Uterus (tissue), 2 donors: ENCODE measurements around the gene CCNO.

Experiments used
- CTCF ChIP-seq, 4 experiments: fragments of 200-600 bp in 2 of 4; fragments of 450-650 bp in 2 of 4; sonication (generic) in 2 of 4; IDR thresholded peaks; one replicate each; pipeline ENCODE4 v1.5.1; 2016 to 2019; ENCODE audit warnings: antibody characterized with exemption in 4 of 4, mild to moderate bottlenecking in 2 of 4, moderate library complexity in 1 of 4
- POLR2A ChIP-seq, 2 donors: fragments of 450-650 bp; IDR thresholded peaks; one replicate each; pipeline ENCODE4 v1.6.1; 2016; ENCODE audit warnings: antibody characterized with exemption in 2 of 2, mild to moderate bottlenecking in 1 of 2, moderate library complexity in 1 of 2

GRCh38 chr5:55234121-55234700 lies 803 bp upstream of the CCNO start:
- TF ChIP-seq CTCF (IDR thresholded peaks at IDR 0.05): no peak
- no peak for TF ChIP-seq POLR2A (IDR thresholded peaks at IDR 0.05)
